ENCODE data around the gene OLFML1. TPM values are rescaled to one million over a fixed set of nuclear protein-coding genes. Genes with fewer than 3 reads are reported as not detected.
A peak's percentile ranks its signal among the peaks of the same experiment; 100 is the strongest.

The OLFML1 gene
- total and polyA plus RNA-seq, 10 of the 15 experiments (the other 5 are each of a cell fraction or from before 2014, with no cell fraction given), result 0.04 to 0.71 (median 0.21) TPM; not detected in 6

GRCh38 chr11:7495882-7496551, 10.7 kb downstream of the OLFML1 start:
- H3K27ac ChIP-seq (ENCODE audit: control insufficient read depth, insufficient read depth), result peak overlapping the region; percentile 39
- peak overlapping the region; percentile 37 for H2AFZ ChIP-seq (ENCODE audit: control insufficient read depth, low read depth, low read length)
- DNase-seq (ENCODE audit: low read depth, low spot score) (peak; percentile 47), FAIRE-seq (peak; percentile 65), ATAC-seq (peak; percentile 91)
- in situ Hi-C loops (cut with MboI), result no loop called here
- no peaks in the 10 kb centered on the region for H3K27me3 ChIP-seq (replicated peaks in 1 of 2; ENCODE audit: control insufficient read depth in 2 of 2, insufficient read depth in 2 of 2, low read length in 1 of 2)
- H4K20me1 ChIP-seq (ENCODE audit: control insufficient read depth, insufficient read depth), result no peaks in the 10 kb centered on the region
- no peak overlapping the region for H3K4me3 ChIP-seq
- no peaks in the 10 kb centered on the region for H3K9me3 ChIP-seq (replicated peaks; ENCODE audit: control insufficient read depth, insufficient read depth, low read length)
- H3K4me2 ChIP-seq (ENCODE audit: control insufficient read depth, insufficient read depth), result no peak overlapping the region
- 59% methylated on average over 4 of the region's 4 CpGs for WGBS (ENCODE audit: insufficient coverage, insufficient replicate concordance, low lambda C conversion rate, missing lambda C conversion rate)
- H3K36me3 ChIP-seq (ENCODE audit: control insufficient read depth in 2 of 2, insufficient read depth in 2 of 2, low read length in 1 of 2), result no peaks in the 10 kb centered on the region
- BruUV-seq (replicated peaks), result no TSS peak
- intact Hi-C loops (cut with micrococcal nuclease; ENCODE audit: unreplicated experiment), result no loop called here
- ChIA-PET POLR2A (interaction anchor here (0.6 to 5.4 kb wide), 4 partner anchors 12 to 38 kb away, joined by 3 to 24 read pairs (median 4); no protein-coding TSS in a partner anchor), SMC1A (ENCODE audit: uncharacterized antibody, unreplicated experiment) (interaction anchor here (1.0 to 5.3 kb wide), 11 partner anchors 13 to 59 kb away, joined by 3 to 54 read pairs (median 4); partner anchors contain the start of gene PPFIBP2), RAD21 (ENCODE audit: unreplicated experiment) (interaction anchor here (0.6 to 3.4 kb wide), 8 partner anchors 9 to 1266 kb away, joined by 3 to 21 read pairs (median 4); partner anchors contain the start of gene PPFIBP2), CTCF (interaction anchor here (1.2 to 7.4 kb wide), 3 partner anchors 9 to 14 kb away, joined by 4 to 65 read pairs (median 4); partner anchors contain the start of genes OLFML1 and PPFIBP2)
- H3K4me1 ChIP-seq (ENCODE audit: control insufficient read depth, insufficient read depth, low read length), result peaks cover 18% of the 10 kb centered on the region
- H3K79me2 ChIP-seq (ENCODE audit: control insufficient read depth, insufficient read depth, low read length), result no peaks in the 10 kb centered on the region
- H3K9ac ChIP-seq (ENCODE audit: control insufficient read depth, insufficient read depth, low read length), result no peak overlapping the region
- TF ChIP-seq PAX8 (IDR thresholded peaks at IDR 0.05), result no peak
- peak; percentile 75 to 96 for TF ChIP-seq SRF (IDR thresholded peaks at IDR 0.05; ENCODE audit: low read depth in 2 of 2, low read length in 2 of 2)
- 0 out of 2 replicates have a peak, but pooled peaks have one; percentile 31 for TF ChIP-seq TCF12 (IDR thresholded peaks at IDR 0.05; ENCODE audit: low read depth, low read length)
- TF ChIP-seq, protein P1, sequence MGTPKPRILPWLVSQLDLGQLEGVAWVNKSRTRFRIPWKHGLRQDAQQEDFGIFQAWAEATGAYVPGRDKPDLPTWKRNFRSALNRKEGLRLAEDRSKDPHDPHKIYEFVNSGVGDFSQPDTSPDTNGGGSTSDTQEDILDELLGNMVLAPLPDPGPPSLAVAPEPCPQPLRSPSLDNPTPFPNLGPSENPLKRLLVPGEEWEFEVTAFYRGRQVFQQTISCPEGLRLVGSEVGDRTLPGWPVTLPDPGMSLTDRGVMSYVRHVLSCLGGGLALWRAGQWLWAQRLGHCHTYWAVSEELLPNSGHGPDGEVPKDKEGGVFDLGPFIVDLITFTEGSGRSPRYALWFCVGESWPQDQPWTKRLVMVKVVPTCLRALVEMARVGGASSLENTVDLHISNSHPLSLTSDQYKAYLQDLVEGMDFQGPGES (IDR thresholded peaks at IDR 0.05), result no peak
- TF ChIP-seq JUNB (IDR thresholded peaks at IDR 0.05), result peak; percentile 32; the same call in 1 of the 2 replicates
- TF ChIP-seq, protein P2, sequence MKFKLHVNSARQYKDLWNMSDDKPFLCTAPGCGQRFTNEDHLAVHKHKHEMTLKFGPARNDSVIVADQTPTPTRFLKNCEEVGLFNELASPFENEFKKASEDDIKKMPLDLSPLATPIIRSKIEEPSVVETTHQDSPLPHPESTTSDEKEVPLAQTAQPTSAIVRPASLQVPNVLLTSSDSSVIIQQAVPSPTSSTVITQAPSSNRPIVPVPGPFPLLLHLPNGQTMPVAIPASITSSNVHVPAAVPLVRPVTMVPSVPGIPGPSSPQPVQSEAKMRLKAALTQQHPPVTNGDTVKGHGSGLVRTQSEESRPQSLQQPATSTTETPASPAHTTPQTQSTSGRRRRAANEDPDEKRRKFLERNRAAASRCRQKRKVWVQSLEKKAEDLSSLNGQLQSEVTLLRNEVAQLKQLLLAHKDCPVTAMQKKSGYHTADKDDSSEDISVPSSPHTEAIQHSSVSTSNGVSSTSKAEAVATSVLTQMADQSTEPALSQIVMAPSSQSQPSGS (IDR thresholded peaks at IDR 0.05; ENCODE audit: low read length), result peak; percentile 37; the same call in 1 of the 2 replicates
- peak; percentile 52; the same call in 1 of the 2 replicates for TF ChIP-seq MTA2 (IDR thresholded peaks at IDR 0.05; ENCODE audit: low read depth)
- TF ChIP-seq EED (IDR thresholded peaks at IDR 0.05; ENCODE audit: low read depth), result peak; percentile 7; the same call in 1 of the 2 replicates
- peak; percentile 52 for TF ChIP-seq NR2F1 (conservative IDR thresholded peaks at IDR 0.05)
- no peak for TF ChIP-seq EZH2 (IDR thresholded peaks at IDR 0.05; ENCODE audit: borderline replicate concordance, control insufficient read depth, low read depth, low read length)
- TF ChIP-seq POU2F2 (IDR thresholded peaks at IDR 0.05; ENCODE audit: borderline replicate concordance, low read depth, low read length), result peak; percentile 85; the same call in 1 of the 3 replicates
- TF ChIP-seq IKZF2 (IDR thresholded peaks at IDR 0.05), result peak; percentile 16 to 35; a peak in 2 of 4 replicates
- TF ChIP-seq SREBF1 (IDR thresholded peaks at IDR 0.05; ENCODE audit: low read length), result no peak
- TF ChIP-seq BACH1 (IDR thresholded peaks at IDR 0.05; ENCODE audit: borderline replicate concordance), result no peak
- TF ChIP-seq FOS (IDR thresholded peaks at IDR 0.05; ENCODE audit: borderline replicate concordance, extremely low read depth, insufficient read length), result no peak
- no peak for TF ChIP-seq SIN3A (IDR thresholded peaks at IDR 0.05; ENCODE audit: low read depth, low read length)
- TF ChIP-seq CREM (IDR thresholded peaks at IDR 0.05; ENCODE audit: low read depth), result 0 out of 2 replicates have a peak, but pooled peaks have one; percentile 33
- no peak for TF ChIP-seq LARP7 (IDR thresholded peaks at IDR 0.05)
- peak in 1 of 2 experiments; percentile 56; a peak in 1 of 4 replicates for TF ChIP-seq BHLHE40 (IDR thresholded peaks at IDR 0.05; ENCODE audit: borderline replicate concordance in 1 of 2, low read depth in 2 of 2, low read length in 1 of 2)
- TF ChIP-seq DPF2 (IDR thresholded peaks at IDR 0.05), result peak; percentile 61
- peak; percentile 10; the same call in 1 of the 2 replicates for TF ChIP-seq SPI1 (IDR thresholded peaks at IDR 0.05; ENCODE audit: borderline replicate concordance, insufficient read depth, low read depth, low read length)
- 0 out of 2 replicates have a peak, but pooled peaks have one; percentile 52 for TF ChIP-seq SMARCA5 (IDR thresholded peaks at IDR 0.05)
- TF ChIP-seq NFYB (IDR thresholded peaks at IDR 0.05; ENCODE audit: insufficient read depth, low read depth, low read length), result 0 out of 2 replicates have a peak, but pooled peaks have one; percentile 29
